GM19372 (cell line): Measurements from ENCODE around the gene RNF144A.

Source experiments
- ATAC-seq: cut with Tn5 transposase; IDR thresholded peaks from one replicate; pipeline ENCODE4 v1.9.1; 2021; ENCODE audit warnings: mild to moderate bottlenecking, low read depth, moderate library complexity; ENCODE audit not compliant: unreplicated experiment

RNF144A gene

GRCh38 chr2:6968319-6969100 is 51.3 kb downstream of the RNF144A start:
- ATAC-seq: no peak

- ATAC-seq: no peak
These were observed 53.3 kb downstream of the RNF144A start for GRCh38 chr2:6970551-6970950.

GRCh38 chr2:6970976-6971480 is 53.8 kb downstream of the RNF144A start:
- no peak for ATAC-seq

- ATAC-seq: no peak
These were observed 54.3 kb downstream of the RNF144A start for GRCh38 chr2:6971502-6971901.

- ATAC-seq: no peak
These were observed 55.0 kb downstream of the RNF144A start for GRCh38 chr2:6972067-6972710.

GRCh38 chr2:6973895-6974545 is 56.8 kb downstream of the RNF144A start:
- ATAC-seq: no peak

GRCh38 chr2:6975988-6976387 is 58.8 kb downstream of the RNF144A start:
- no peak for ATAC-seq

GRCh38 chr2:6977113-6977741 is 60.0 kb downstream of the RNF144A start:
- no peak for ATAC-seq

GRCh38 chr2:6977786-6978185 is 60.6 kb downstream of the RNF144A start:
- no peak for ATAC-seq

- ATAC-seq: no peak
These were observed 61.8 kb downstream of the RNF144A start for GRCh38 chr2:6978991-6979390.

GRCh38 chr2:6982449-6982848 is 65.2 kb downstream of the RNF144A start:
- ATAC-seq: no peak

- no peak for ATAC-seq
These were observed 65.8 kb downstream of the RNF144A start for GRCh38 chr2:6982934-6983589.

GRCh38 chr2:6986301-6986911 is 69.2 kb downstream of the RNF144A start:
- ATAC-seq: no peak

- ATAC-seq: no peak
These were observed 69.7 kb downstream of the RNF144A start for GRCh38 chr2:6986912-6987361.

GRCh38 chr2:6990871-6991270 is 73.7 kb downstream of the RNF144A start:
- ATAC-seq: no peak

GRCh38 chr2:6992794-6993228 is 75.6 kb downstream of the RNF144A start:
- ATAC-seq: no peak

GRCh38 chr2:6993229-6993640 is 76.0 kb downstream of the RNF144A start:
- ATAC-seq: no peak

GRCh38 chr2:6993936-6994335 is 76.7 kb downstream of the RNF144A start:
- no peak for ATAC-seq

- no peak for ATAC-seq
These were observed 77.4 kb downstream of the RNF144A start for GRCh38 chr2:6994536-6995128.
